Gastroesophageal sphincter (tissue), 3 donors: ENCODE data around the gene MEIS2.

Experiments
- EP300 ChIP-seq: sonication (generic); formaldehyde crosslinking; IDR thresholded peaks from one replicate; pipeline ENCODE4 v1.6.1; 2017; ENCODE audit warnings: antibody characterized with exemption, mild to moderate bottlenecking
- POLR2AphosphoS5 ChIP-seq: sonication (generic); formaldehyde crosslinking; IDR thresholded peaks from one replicate; pipeline ENCODE4 v1.6.1; 2017; ENCODE audit warnings: antibody characterized with exemption
- TF ChIP-seq, protein P1 (sequence below), 4 experiments: fragments of 200-600 bp in 2 of 4; fragments of 450-650 bp in 2 of 4; sonication (generic) in 1 of 4; IDR thresholded peaks; one replicate each; pipeline ENCODE4 v1.5.1; 2017 to 2019; ENCODE audit warnings: antibody characterized with exemption in 4 of 4, mild to moderate bottlenecking in 2 of 4, moderate library complexity in 2 of 4

DNA sequence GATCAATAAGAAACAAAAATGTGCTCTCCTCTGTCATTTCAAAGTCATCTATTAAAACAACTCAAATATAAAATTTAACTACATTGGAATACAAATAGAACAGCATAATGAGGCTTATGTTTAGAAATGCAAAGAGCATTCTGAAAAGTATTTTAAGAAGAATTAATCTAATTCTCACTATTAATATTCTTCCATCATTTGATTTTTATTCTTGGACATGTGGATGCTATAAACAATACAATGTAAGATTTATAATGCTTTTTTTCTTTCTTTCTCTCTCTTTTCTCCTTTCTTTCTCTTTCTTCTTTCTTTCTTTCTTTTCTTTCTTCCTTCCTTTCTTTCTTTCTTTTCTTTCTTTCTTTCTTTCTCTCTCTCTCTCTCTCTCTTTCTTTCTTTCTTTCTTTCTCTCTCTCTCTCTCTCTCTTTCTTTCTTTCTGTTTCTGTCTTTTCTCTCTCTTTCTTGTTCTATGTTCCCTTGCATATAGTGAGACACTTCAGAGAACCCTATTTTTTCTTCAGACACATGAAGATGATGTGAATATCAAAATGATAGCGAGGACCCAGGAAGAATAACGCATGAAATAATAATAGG is 32.6 kb upstream of the MEIS2 start:
- TF ChIP-seq, protein P1, sequence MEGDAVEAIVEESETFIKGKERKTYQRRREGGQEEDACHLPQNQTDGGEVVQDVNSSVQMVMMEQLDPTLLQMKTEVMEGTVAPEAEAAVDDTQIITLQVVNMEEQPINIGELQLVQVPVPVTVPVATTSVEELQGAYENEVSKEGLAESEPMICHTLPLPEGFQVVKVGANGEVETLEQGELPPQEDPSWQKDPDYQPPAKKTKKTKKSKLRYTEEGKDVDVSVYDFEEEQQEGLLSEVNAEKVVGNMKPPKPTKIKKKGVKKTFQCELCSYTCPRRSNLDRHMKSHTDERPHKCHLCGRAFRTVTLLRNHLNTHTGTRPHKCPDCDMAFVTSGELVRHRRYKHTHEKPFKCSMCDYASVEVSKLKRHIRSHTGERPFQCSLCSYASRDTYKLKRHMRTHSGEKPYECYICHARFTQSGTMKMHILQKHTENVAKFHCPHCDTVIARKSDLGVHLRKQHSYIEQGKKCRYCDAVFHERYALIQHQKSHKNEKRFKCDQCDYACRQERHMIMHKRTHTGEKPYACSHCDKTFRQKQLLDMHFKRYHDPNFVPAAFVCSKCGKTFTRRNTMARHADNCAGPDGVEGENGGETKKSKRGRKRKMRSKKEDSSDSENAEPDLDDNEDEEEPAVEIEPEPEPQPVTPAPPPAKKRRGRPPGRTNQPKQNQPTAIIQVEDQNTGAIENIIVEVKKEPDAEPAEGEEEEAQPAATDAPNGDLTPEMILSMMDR (IDR thresholded peaks at IDR 0.05): no peak
- TF ChIP-seq POLR2AphosphoS5: no peak
- TF ChIP-seq EP300: no peak
